GM23338 (cell line): ENCODE results near the gene UGT1A7. TPM values are rescaled to one million over a fixed set of nuclear protein-coding genes. Genes with fewer than 3 reads are reported as not detected.
"Not testable (repeated sequence)": the region's sequence is repeated elsewhere in the genome, so short reads cannot be mapped to it uniquely, and the experiment has no call there.

Source experiments
- ATAC-seq: fragments of 200-7000 bp; cut with Tn5 transposase; 3 replicates; pipeline ENCODE4 v1.9.1; 2020
- DNase-seq: peaks from one replicate; pipeline ENCODE4 v3.0.0-alpha.2; 2015; ENCODE audit warnings: low spot score
- H2AFZ ChIP-seq: fragments of 200-600 bp; sonication (generic); 2 replicates; pipeline ENCODE4 v1.8.0; 2016; ENCODE audit warnings: antibody characterized with exemption, mild to moderate bottlenecking, moderate library complexity
- H3F3A ChIP-seq: fragments of 200-600 bp; sonication (generic); replicated peaks from 2 replicates; pipeline ENCODE4 v1.8.0; 2017; ENCODE audit warnings: antibody characterized with exemption, mixed run types, low read depth
- H3K27ac ChIP-seq: fragments of 200-600 bp; sonication (generic); 2 replicates; pipeline ENCODE4 v1.6.1; 2016; ENCODE audit warnings: low read depth
- H3K27me3 ChIP-seq: fragments of 200-600 bp; sonication (generic); 2 replicates; pipeline ENCODE4 v1.8.0; 2016; ENCODE audit warnings: mild to moderate bottlenecking, mixed run types, moderate library complexity; ENCODE audit not compliant: insufficient read depth
- H3K36me3 ChIP-seq: fragments of 200-600 bp; sonication (generic); 2 replicates; pipeline ENCODE4 v1.8.0; 2016; ENCODE audit warnings: mild to moderate bottlenecking; ENCODE audit not compliant: insufficient read depth
- H3K4me1 ChIP-seq: fragments of 200-600 bp; sonication (generic); 2 replicates; pipeline ENCODE4 v1.8.0; 2016; ENCODE audit warnings: mild to moderate bottlenecking, moderate library complexity; ENCODE audit not compliant: insufficient read depth
- H3K4me2 ChIP-seq: fragments of 200-600 bp; sonication (generic); 2 replicates; pipeline ENCODE4 v1.7.1; 2017; ENCODE audit warnings: mixed run types
- H3K4me3 ChIP-seq: fragments of 200-600 bp; sonication (generic); 2 replicates; pipeline ENCODE4 v1.6.1; 2016; ENCODE audit warnings: mixed run types
- H3K79me2 ChIP-seq: fragments of 200-600 bp; sonication (generic); replicated peaks from 2 replicates; pipeline ENCODE4 v1.8.0; 2017; ENCODE audit warnings: mild to moderate bottlenecking; ENCODE audit not compliant: insufficient read depth
- H3K9me2 ChIP-seq: fragments of 200-600 bp; sonication (generic); 2 replicates; pipeline ENCODE4 v1.8.0; 2017; ENCODE audit not compliant: insufficient read depth
- H4K20me1 ChIP-seq: fragments of 200-600 bp; sonication (generic); replicated peaks from 2 replicates; pipeline ENCODE4 v1.8.0; 2017; ENCODE audit warnings: mild to moderate bottlenecking; ENCODE audit not compliant: insufficient read depth
- H3K27ac Mint-ChIP-seq: 2 replicates; pipeline ENCODE4 v1.8.0; 2020; ENCODE audit warnings: inconsistent platforms, mild to moderate bottlenecking, moderate library complexity, mixed read lengths
- H3K27me3 Mint-ChIP-seq: 3 replicates; pipeline ENCODE4 v1.8.0; 2022; ENCODE audit warnings: low read depth, mild to moderate bottlenecking, moderate library complexity, mixed read lengths, inconsistent platforms; ENCODE audit not compliant: insufficient read depth, poor library complexity
- H3K36me3 Mint-ChIP-seq: 3 replicates; pipeline ENCODE4 v1.8.0; 2021; ENCODE audit warnings: low read depth, mild to moderate bottlenecking, inconsistent platforms, moderate library complexity, mixed read lengths
- H3K4me1 Mint-ChIP-seq: 3 replicates; pipeline ENCODE4 v1.8.0; 2020; ENCODE audit warnings: mild to moderate bottlenecking, inconsistent platforms, mixed read lengths
- H3K4me3 Mint-ChIP-seq: 3 replicates; pipeline ENCODE4 v1.8.0; 2021; ENCODE audit warnings: moderate library complexity, mild to moderate bottlenecking, inconsistent platforms, mixed read lengths
- H3K9me3 Mint-ChIP-seq: 3 replicates; pipeline ENCODE4 v1.8.0; 2020; ENCODE audit warnings: moderate library complexity, mild to moderate bottlenecking, inconsistent platforms, mixed read lengths
- CREB1 ChIP-seq: fragments of 250-450 bp; sonication (Bioruptor Pico); IDR thresholded peaks from 2 replicates; pipeline ENCODE4 v1.5.0; 2020; ENCODE audit warnings: low read depth, mild to moderate bottlenecking, moderate library complexity
- CTCF ChIP-seq, 2 experiments: fragments of 200-600 bp in 1 of 2; sonication (generic) in 1 of 2; conservative IDR thresholded peaks; 2 replicates each; pipeline versions ENCODE4 v1.5.1 to v1.6.1; 2016 to 2017; ENCODE audit warnings: antibody characterized with exemption in 2 of 2, low read depth in 2 of 2, mild to moderate bottlenecking in 2 of 2, moderate library complexity in 1 of 2
- EZH2 ChIP-seq: fragments of 200-600 bp; sonication (generic); IDR thresholded peaks from one replicate; pipeline ENCODE4 v1.8.0; 2017; ENCODE audit warnings: antibody characterized with exemption, mild to moderate bottlenecking, low read depth; ENCODE audit not compliant: unreplicated experiment
- EZH2phosphoT487 ChIP-seq: fragments of 200-600 bp; sonication (generic); IDR thresholded peaks from one replicate; pipeline ENCODE4 v1.8.1; 2018; ENCODE audit warnings: antibody characterized with exemption; ENCODE audit not compliant: unreplicated experiment
- JUNB ChIP-seq: IDR thresholded peaks from one replicate; pipeline ENCODE4 v1.6.1; 2016; ENCODE audit warnings: antibody characterized with exemption; ENCODE audit not compliant: unreplicated experiment
- POLR2AphosphoS5 ChIP-seq: IDR thresholded peaks from 2 replicates; pipeline ENCODE4 v1.6.1; 2016; ENCODE audit warnings: antibody characterized with exemption, low read depth
- ZNF331 ChIP-seq: fragments of 250-450 bp; sonication (Bioruptor Pico); IDR thresholded peaks from 2 replicates; pipeline ENCODE4 v1.5.0; 2020; ENCODE audit warnings: low read depth, mild to moderate bottlenecking, moderate library complexity
- polyA plus RNA-seq: library from polyadenylated mRNA; unstranded; fragments of >200 nt; fragmentation: Nextera tagmentation; extraction: Ambion mirVana; gene quantifications from 2 replicates; pipeline ENCODE4 v1.2.1, GENCODE V29; 2016
- total RNA-seq: library from RNA; depleted of rRNA; stranded (reverse); fragments of >200 nt; shearing (Covaris generic); gene quantifications from 2 replicates; pipeline ENCODE4 v1.2.3, GENCODE V29; 2014
- TF ChIP-seq, protein P1 (sequence below): IDR thresholded peaks from one replicate; pipeline ENCODE4 v1.6.1; 2018; ENCODE audit warnings: antibody characterized with exemption; ENCODE audit not compliant: unreplicated experiment

Gene UGT1A7
- total and polyA plus RNA-seq, 2 experiments from 2014 or later: not detected

DNA sequence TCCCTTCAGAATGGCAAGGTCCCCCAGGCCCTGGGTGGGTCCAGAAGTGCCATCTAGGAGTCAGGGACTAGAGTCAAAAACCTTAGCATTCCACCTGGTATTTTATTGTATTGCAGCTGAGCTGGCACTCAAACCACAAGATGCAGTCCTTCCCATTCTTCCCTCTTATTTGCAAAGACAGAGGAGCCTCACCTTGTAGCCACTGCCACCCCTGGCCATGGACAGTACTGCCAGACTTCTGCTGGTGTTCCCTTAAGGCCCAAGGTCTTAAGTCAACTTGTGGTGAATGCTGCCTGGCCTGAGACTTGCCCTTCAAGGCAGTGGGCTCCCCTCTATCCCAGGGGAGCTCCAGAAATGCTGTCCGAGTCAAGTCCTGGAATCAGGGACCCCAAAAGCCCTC, 38.6 kb upstream of the UGT1A7 start:
- Mint-ChIP-seq H3K4me3 (no peak overlapping the region), H3K36me3 (peaks cover 22% of the 10 kb centered on the region)

GRCh38 chr2:233646033-233646432, 35.7 kb upstream of the UGT1A7 start:
- not testable (repeated sequence) for H3K4me1 ChIP-seq, H3K4me1 Mint-ChIP-seq, H3K36me3 ChIP-seq, H3K9me2 ChIP-seq, H3K27ac Mint-ChIP-seq, H3K4me3 Mint-ChIP-seq, H2AFZ ChIP-seq, H3K4me2 ChIP-seq, H4K20me1 ChIP-seq, DNase-seq, H3K79me2 ChIP-seq, H3K27ac ChIP-seq, H3F3A ChIP-seq, H3K27me3 ChIP-seq, ATAC-seq, H3K27me3 Mint-ChIP-seq, H3K4me3 ChIP-seq
- Mint-ChIP-seq H3K9me3 (peaks cover 41% of the 10 kb centered on the region), H3K36me3 (peaks cover 22% of the 10 kb centered on the region)

More for the DNA sequence above, 38.6 kb upstream of the UGT1A7 start:
- no peak overlapping the region for H3K27ac Mint-ChIP-seq
- Histone ChIP-seq H3K4me3 (no peak overlapping the region), H3K36me3 (no peaks in the 10 kb centered on the region), H3K27me3 (no peaks in the 10 kb centered on the region), H4K20me1 (no peaks in the 10 kb centered on the region), H2AFZ (no peak overlapping the region), H3K27ac (no peak overlapping the region), H3K4me1 (no peaks in the 10 kb centered on the region), H3K79me2 (no peaks in the 10 kb centered on the region), H3F3A (no peaks in the 10 kb centered on the region), H3K9me2 (no peaks in the 10 kb centered on the region; the same call in 1 of the 2 replicates), H3K4me2 (no peak overlapping the region)
- ATAC-seq (peak; percentile 97), DNase-seq (peak; percentile 71)
- peaks cover 37% of the 10 kb centered on the region for H3K9me3 Mint-ChIP-seq
- no peaks in the 10 kb centered on the region for H3K27me3 Mint-ChIP-seq
- TF ChIP-seq POLR2AphosphoS5 (no peak), CTCF (conservative IDR thresholded peaks at IDR 0.05; ENCODE audit: low read depth in 2 of 2) (peak; percentile 41 to 52)
- TF ChIP-seq, protein P1, sequence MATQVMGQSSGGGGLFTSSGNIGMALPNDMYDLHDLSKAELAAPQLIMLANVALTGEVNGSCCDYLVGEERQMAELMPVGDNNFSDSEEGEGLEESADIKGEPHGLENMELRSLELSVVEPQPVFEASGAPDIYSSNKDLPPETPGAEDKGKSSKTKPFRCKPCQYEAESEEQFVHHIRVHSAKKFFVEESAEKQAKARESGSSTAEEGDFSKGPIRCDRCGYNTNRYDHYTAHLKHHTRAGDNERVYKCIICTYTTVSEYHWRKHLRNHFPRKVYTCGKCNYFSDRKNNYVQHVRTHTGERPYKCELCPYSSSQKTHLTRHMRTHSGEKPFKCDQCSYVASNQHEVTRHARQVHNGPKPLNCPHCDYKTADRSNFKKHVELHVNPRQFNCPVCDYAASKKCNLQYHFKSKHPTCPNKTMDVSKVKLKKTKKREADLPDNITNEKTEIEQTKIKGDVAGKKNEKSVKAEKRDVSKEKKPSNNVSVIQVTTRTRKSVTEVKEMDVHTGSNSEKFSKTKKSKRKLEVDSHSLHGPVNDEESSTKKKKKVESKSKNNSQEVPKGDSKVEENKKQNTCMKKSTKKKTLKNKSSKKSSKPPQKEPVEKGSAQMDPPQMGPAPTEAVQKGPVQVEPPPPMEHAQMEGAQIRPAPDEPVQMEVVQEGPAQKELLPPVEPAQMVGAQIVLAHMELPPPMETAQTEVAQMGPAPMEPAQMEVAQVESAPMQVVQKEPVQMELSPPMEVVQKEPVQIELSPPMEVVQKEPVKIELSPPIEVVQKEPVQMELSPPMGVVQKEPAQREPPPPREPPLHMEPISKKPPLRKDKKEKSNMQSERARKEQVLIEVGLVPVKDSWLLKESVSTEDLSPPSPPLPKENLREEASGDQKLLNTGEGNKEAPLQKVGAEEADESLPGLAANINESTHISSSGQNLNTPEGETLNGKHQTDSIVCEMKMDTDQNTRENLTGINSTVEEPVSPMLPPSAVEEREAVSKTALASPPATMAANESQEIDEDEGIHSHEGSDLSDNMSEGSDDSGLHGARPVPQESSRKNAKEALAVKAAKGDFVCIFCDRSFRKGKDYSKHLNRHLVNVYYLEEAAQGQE: no peak
- H3K4me1 Mint-ChIP-seq: no peaks in the 10 kb centered on the region

GRCh38 chr2:233650981-233651380, 30.7 kb upstream of the UGT1A7 start:
- Histone ChIP-seq H3K27me3 (no peaks in the 10 kb centered on the region), H3F3A (no peaks in the 10 kb centered on the region), H3K4me2 (no peak overlapping the region), H3K79me2 (no peaks in the 10 kb centered on the region), H3K36me3 (no peaks in the 10 kb centered on the region), H2AFZ (no peak overlapping the region), H3K4me3 (no peak overlapping the region), H4K20me1 (no peaks in the 10 kb centered on the region), H3K4me1 (no peaks in the 10 kb centered on the region), H3K27ac (no peak overlapping the region), H3K9me2 (no peaks in the 10 kb centered on the region)
- H3K9me3 Mint-ChIP-seq: peaks cover 25% of the 10 kb centered on the region
- ATAC-seq (no peak), DNase-seq (no peak)
- no peaks in the 10 kb centered on the region for H3K4me1 Mint-ChIP-seq
- no peak overlapping the region for H3K4me3 Mint-ChIP-seq
- no peaks in the 10 kb centered on the region for H3K27me3 Mint-ChIP-seq
- H3K27ac Mint-ChIP-seq: no peak overlapping the region
- peaks cover 15% of the 10 kb centered on the region; the same call in 2 of the 3 replicates for H3K36me3 Mint-ChIP-seq
- TF ChIP-seq EZH2: no peak
- no peak for TF ChIP-seq ZNF331
- TF ChIP-seq CREB1: no peak
- no peak for TF ChIP-seq CTCF (conservative IDR thresholded peaks at IDR 0.05; ENCODE audit: low read depth in 2 of 2)
- TF ChIP-seq JUNB: no peak
- TF ChIP-seq EZH2phosphoT487: no peak
